Stimulated activated CD4-positive, alpha-beta T cell treated with anti-CD3 and anti-CD28 coated beads, Interleukin-2, amount 100 ng/mL, for 48 hours (primary cell): ENCODE results near the gene ACOT8.
"Not testable (repeated sequence)": the region's sequence is repeated elsewhere in the genome, so short reads cannot be mapped to it uniquely, and the experiment has no call there.

Source experiments
- DNase-seq, 2 donors: peaks; one replicate each; pipeline ENCODE4 v3.0.0-alpha.2; 2020

The ACOT8 gene

DNA sequence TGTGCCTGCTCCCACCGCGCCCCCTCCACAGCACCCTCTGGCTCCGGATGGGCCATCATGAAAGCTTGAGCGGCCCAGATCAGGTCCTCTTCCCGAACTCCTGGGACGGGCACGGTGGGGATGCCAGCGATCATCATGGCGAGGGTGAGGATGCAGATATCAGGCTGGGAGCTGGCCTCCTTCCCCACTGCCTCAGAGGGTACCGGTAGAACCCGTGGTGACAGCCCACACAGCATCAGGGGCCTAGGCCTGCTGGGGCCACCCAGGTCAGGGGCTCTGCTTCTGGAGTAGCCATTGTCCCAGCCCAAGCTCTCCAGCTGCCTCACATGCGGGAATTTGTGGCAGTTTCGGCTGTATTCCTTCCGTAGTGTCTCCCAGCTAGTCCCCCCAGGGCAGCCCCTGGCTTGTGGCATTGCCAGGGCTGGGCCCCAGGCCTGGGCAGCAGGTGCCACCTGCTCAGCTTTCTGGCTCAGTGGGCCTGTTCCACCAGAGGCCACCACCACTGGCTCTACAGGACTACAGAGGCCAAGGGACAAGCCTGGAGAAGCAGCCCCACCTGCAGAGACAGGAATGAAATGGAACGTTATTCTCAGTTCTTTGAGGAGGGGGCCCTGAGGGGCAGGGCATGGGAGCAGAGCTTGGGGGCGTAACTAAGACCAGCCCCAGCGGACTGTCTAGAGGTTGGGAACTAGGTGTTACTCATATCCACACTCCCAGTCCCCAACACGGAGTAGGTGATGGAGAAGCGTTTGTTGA is 29.6 kb upstream of the ACOT8 start:
- DNase-seq, result no peak

DNA sequence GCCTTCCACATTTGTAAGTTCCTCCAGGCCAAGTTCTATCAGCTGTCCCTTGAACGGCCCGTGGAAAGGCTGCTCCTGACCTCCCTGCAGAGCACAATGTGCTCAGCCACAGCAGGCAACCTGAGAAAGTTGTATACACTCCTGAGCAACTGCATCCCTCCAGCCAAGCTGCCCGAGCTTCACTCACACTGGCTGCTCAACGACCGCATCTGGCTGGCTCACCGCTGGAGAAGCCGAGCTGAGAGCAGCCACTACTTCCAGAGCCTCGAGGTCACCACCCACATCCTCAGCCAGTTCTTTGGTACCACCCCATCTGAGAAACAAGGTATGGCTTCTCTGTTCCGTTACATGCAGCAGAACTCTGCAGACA is 25.9 kb upstream of the ACOT8 start:
- no peak for DNase-seq

DNA sequence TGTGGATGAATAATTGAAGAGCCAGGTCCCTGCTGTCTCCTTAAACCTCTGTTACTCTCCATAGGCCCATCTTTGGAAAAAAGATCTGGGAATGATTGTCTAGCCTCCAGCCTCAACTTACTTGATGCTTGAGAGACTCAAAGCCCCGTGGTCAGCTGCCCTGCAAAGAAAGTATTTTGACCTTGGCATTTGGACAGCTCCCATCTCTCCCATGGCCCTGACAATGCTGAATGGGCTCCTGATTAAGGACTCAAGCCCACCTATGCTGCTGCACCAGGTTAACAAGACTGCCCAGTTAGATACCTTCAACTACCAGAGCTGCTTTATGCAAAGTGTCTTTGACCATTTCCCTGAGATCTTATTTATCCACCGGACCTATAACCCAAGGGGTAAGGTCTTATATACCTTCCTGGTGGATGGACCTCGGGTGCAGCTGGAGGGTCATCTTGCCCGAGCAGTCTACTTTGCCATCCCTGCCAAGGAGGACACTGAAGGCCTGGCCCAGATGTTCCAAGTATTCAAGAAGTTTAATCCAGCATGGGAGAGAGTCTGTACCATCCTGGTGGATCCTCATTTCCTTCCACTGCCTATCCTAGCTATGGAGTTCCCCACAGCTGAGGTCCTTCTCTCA is 25.4 kb upstream of the ACOT8 start:
- DNase-seq, result no peak

- DNase-seq, result peak; percentile 97 to 99
Measured at GRCh38 chr20:45880988-45881788, 24.0 kb upstream of the ACOT8 start, which contains the start of gene ZSWIM1. Gene ZSWIM1 (plus strand): TSS chr20:45881227. CDS start chr20:45882593, 1,366 bp downstream.

- DNase-seq, result no peak
Measured at GRCh38 chr20:45878076-45878761, 21.0 kb upstream of the ACOT8 start.

DNA sequence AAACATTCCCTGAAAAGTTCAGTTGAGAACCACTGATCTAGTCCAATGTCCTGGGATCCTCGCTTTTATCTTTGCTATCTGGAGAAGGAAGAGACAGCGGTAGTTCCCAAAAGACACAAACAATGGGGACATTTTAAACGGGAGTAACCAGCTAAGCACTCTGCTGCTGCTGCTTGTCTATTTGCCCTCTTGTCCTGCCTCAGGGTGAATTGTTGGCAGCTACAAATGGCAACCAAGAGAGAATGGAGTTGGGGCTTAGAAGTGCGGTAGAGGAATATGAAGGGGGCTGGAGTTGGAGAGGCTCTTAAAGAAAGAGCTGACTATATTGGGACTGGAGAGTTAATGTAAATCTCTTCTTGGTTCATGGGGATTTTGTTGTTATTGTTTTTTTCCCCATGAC is 17.4 kb upstream of the ACOT8 start:
- DNase-seq, result no peak

GRCh38 chr20:45874104-45874481 is 16.9 kb upstream of the ACOT8 start:
- DNase-seq, result not testable (repeated sequence)

DNA sequence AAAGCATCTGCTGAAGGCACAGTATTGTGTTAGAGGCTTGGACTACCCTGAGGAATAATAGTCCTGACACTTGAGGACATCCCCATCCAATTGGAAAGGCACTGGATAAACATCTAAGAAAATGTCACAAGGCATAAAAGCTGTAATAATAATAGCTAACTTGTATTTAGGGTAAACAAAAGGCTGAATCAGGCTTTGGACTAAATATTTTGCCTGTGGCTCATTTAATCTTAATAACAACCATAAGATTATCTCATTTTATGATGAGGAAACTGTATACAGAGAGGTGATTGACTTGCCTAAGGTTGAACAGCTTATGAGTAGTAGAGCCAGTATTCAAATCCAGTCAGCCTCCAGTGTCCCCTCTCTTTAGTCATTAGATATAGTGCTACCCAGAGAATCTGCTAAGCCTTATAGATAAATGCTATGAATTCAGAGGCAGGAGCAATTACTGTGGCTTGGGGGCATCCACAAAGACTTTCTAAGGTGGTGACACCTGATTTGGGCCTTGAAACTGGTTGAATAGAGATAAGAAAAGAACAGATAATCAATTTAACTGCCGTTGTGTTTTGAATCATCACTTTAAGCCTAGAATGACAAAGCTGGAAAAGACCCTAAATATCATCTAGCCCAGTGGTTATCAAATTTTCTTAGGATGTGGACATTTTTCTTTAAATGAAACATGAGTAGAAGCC is 16.4 kb upstream of the ACOT8 start:
- DNase-seq, result no peak

DNA sequence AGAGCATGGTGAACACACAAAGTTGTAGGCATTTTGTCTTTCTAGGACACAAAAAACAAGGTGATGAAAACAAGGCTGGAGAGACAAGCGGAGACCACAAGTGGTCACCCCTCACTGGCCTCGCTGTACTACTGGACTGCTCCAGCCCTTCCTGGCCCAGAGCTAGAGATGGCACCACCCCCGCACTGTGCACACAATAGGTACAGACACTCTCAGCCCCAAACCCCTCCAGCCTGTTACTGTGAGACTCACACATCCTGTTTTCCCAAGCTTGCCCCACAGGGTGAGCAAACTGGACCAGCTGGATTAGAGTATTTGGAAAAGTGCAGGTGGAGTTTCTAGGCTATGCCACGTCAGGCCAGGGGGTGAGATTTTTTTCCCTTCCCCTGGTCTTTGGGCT is 15.4 kb upstream of the ACOT8 start:
- DNase-seq, result no peak

DNA sequence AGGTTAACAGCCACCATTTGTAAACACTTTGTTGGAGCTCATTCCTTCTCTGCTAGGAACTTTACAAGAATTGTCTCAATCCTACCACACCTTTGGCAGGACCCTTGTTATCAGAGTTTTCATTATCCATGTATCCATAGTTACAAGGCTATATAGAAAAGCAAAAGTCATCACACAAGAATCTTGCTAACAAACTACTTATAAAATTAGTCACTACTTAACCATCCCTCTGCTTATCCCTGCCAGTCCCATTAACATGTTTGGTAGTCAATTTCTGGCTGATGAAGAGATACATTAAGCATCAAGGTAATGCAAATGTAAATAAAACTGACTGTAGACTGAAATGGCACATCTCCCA is 10.6 kb upstream of the ACOT8 start:
- DNase-seq, result no peak

DNA sequence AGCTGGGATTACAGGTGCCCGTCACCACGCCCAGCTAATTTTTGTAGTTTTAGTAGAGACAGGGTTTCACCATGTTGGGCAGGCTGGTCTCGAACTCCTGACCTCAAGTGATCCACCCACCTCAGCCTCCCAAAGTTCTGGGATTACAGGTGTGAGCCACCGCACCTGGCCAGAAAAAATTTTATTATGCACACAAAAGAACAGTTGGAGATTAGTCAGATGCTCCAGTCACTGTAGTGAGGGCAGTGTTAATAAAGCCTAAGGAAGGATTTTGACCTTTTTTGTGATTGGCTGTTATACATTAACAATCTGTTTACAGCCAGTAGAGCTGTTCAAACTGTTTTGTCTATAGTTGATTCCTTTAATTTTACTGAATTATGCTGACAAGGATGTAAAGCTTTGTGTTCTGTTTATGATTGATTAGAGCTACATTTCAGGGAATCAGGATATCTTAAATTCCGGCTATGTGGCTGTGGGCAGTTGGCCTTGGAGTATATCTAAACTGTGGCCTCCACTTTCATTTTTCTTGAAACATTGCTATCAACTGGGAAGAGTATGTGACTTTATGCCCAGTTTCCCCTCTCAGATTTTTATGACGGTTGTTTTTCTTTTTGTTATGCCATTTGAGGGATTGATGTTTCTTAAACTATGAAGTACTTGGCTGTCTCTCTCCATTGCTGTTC is 10.1 kb upstream of the ACOT8 start:
- no peak for DNase-seq

DNA sequence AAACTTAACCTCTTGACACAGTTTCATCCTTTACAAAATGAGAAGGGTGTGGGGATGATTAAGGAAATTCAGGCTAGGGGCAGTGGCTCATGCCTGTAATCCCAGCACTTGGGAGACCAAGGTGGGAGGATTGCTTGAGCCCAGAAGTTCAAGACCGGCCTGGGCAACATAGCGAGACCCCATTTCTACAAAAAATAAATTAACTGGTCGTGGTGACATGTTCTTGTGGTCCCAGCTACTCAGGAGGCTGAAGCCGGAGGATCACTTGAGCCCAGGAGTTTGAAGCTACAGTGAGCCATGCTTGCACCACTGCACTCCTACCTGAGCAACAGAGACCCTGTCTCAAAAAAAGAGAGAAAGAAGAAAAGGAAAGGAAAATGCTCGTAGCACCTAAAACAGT is 9.3 kb upstream of the ACOT8 start:
- no peak for DNase-seq

DNA sequence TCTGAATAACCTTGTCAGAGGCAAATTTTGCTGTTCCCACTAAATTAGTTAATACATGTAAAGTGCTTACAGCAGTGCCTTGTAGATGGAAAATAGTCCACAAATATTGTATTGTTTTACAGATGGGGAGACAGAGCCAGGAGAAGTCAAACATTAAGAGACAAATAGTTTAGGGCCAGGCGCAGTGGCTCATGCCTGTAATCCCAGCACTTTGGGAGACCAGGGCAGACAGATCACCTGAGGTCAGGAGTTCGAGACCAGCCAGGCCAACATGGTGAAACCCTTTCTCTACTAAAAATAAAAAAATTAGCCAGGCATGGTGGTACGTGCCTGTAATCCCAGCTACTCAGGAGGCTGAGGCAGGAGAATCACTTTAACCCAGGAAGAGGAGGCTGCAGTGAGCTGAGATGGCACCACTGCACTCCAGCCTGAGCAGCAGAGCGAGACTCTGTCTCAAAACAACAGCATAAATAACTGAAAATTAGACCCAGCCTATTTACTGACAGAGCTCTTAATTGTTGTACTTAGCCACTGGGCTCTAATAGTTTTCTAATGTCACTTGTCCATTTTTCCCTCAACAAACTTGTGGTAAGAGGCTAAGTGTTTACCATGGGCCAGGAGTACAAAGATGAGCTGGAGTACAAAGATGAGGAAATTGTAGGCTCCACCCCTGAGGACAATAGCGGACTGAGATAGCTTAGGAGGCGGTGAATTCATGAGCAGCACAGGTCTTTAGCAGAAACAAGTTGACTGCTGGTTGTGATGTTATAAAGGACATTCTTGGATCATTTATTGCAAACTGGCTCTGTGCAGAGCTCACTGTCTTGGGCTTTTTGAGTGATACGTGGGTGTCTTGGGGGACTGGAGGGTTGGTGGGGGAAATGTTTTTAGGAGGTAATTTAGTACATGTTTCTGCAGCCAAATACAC is 6.6 kb upstream of the ACOT8 start:
- no peak for DNase-seq

GRCh38 chr20:45861221-45862075 is 4.3 kb upstream of the ACOT8 start:
- no peak for DNase-seq

DNA sequence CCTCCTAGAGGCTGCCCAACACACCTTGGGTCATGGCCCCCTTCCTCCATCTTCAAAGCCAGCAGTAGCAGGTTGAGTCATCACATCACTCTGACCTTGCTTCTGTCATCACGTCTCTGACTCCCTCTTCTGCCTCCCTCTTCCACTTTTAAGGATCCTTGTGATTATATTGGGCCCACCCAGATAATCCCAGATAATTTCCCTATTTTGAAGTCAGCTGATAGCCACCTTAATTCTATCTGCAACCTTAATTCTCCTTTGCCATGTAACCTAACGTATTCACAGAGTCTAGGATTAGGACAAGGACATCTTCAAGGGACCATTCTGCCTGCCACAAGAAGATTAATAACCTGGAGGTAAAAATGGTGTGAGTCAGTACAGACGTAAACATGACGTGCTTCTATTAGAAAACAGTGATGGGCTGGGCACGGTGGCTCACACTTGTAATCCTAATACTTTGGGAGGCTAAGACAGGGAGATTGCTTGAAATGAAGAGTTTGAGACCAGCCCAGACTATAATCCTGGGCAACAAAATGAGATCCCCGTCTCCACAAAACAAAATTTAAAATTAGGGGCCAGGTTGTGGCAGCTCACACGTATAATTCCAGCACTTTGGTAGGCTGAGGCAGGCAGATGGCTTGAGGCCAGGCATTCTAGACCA is 3.5 kb upstream of the ACOT8 start:
- no peak for DNase-seq

DNA sequence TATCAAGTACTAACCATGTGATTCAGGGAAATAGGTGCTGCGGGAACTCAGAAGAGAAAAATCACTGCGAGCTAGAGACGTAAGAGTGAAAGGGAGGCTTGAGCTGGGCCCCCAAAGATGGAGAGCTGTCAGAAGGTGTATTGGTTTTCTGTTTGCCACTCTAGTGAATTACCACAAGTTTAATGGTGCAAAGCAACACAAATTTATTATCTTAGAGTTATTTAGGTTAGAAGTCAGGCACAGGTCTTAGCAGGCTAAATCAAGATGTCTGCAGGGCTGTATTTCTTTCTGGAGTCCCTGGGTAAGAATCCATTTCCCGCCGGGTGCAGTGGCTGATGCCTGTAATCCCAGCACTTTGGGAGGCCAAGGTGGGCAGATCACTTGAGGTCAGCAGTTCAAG is 2.7 kb upstream of the ACOT8 start:
- DNase-seq, result no peak

GRCh38 chr20:45857882-45858216 is 657 bp upstream of the ACOT8 start:
- DNase-seq, result peak in 1 of 2 donors; percentile 32

- no peak for DNase-seq
Measured at GRCh38 chr20:45853484-45853883, 3.7 kb downstream of the ACOT8 start.

DNA sequence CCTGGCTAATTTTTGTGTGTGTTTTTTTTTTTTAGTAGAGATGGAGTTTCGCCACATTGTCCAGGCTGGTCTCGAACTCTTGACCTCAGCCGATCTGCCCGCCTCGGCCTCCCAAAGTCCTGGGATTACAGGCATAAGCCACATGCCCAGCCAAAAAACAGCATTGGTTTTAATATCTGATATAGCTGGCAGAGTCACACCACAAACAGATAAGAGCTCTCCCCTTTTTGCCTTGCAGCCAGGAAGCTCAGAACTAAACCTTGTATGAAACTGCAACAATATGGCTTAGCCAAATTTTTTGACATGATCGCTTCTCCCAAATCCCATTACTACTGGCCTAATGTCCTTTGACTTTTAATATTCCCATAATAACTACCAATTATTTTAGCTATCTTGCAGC is 4.9 kb downstream of the ACOT8 start:
- no peak for DNase-seq

DNA sequence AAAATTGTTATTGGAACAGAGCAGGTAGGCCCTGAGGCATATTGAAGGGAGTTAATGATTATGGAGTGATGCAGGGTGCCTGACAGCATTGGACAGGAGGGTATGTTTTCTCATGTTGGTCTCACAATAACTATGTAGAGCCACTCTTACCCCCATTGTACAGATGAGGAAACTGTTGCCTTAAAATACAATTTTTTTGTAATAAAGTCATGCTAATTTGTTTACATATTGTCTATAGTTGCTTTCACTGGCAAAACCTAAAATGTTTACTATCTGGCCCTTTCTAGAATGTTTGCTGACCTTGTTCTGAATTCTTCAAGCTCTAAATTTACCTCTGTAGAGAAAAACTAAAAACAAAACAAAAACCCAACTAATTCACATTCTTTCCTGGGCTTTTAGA is 5.7 kb downstream of the ACOT8 start:
- DNase-seq, result no peak
